Endometrium (tissue), 2 donors: ENCODE measurements around the gene EIF4EBP2.

Experiments used
- FAIRE-seq: peaks from 2 replicates; lab custom pipeline; 2012; peaks lifted over from hg19 to GRCh38; lab: Jason Lieb, UNC
- donor health status: control.
- donor health status: control.

Gene EIF4EBP2

DNA sequence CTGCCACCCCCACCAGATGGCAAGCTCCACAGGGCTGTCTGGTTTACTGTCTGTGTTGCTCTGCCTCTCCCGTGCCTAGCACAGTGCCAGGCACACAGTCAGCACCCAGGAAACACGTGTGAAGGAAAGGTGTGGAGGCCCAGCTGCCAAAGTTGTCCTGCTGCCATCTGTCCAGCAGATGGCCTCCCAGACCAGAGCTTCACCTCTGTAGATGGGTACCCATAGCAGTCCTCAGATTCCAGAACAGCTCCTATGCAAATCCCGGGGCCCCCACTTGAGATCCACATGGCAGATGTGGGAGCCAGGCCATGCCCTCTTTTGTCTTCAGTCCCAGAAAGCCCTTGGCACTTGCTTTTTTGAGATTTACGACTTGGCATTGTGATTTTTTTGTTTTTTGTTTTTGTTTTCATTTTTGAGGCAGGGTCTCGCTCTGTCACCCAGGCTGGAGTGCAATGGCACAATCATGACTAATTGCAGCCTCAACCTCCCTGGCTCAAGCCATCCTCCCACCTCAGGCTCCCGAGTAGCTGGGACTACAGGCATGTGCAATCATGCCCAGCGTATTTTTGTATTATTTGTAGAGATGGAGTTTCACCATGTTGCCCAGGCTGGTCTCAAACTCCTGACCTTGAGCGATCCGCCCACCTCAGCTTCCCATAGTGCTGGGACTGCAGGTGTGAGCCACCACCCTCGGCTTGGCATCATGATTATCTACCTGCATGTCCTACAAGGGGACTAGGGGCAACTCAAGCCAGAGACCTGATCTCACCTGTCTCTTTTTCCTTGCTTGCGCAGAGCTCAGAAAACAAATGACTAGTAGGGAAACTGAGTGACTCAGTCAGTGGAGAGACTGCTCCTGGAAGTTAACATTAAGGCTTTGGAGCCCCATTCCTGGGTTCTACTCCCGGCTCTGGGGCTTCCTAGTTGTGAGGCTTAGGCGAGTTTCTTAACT lies 57.7 kb downstream of the EIF4EBP2 start:
- FAIRE-seq = no peak

DNA sequence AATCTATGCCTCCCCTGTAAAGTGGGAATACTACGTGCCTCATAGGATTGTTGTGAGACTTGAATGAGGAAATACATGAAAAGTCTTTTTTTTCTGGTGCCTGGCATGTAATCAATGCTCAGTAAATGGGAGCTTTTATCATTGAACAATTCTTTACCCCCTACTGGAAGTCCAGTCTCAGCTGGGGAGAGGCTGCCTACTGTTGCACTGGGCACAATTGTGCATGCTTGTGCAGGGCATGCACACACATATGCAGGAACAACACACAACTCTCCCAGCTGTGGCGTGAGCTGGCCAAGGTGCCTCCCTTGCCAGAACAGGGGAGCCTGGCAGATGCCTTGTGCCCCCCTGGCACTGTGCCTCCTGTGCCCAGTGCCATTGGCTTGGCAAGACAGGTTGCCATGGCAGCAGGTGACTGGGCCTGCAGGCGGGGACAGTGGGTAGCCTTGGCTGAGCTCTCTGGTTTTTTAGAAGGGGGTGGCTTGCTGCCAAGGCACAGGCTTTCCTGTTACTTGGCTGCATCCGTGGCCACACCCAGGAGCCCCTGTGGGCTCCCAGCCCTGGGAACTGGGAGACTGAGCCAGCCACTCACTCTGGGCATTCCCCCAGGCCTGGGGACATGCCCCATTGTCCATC lies 58.5 kb downstream of the EIF4EBP2 start:
- FAIRE-seq = no peak

DNA sequence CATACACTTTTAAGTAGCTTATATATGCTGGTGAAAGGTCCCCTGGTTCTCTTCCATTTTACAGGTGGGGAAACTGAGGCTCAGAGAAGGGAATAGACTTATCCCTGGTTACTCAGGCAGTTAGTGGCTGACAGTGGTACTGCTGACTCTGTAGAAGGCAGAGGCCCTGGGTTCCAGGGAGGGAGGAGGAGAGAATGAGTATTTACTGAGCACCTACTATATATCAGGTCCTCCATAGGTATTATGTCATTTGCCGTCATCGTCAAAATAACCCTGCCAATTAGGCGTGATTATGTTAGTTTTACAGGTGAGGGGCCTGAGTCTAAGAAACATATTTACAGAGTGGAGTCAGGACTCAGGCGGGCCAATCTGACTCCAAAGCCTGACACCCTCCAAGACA lies 61.3 kb downstream of the EIF4EBP2 start:
- no peak for FAIRE-seq

DNA sequence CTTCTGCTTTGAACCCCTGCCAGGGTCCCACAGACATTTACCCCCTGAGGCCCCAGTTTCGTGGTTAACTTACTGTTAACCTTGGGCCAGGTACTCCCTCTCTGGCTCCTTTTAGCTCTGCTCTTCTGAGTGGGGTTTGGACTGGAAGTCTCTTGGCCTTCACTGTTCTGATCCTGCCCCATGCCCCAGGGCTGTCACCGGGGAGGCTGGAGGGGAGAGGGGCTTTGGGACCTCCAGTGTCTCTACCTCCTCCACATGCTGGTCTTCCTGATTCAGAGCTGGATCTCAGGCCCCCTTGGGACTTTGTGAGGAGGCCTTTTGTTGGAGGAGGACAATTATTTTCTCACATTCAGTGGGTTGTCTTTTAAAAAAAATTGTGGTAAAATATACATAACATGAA lies 61.9 kb downstream of the EIF4EBP2 start:
- FAIRE-seq = no peak

DNA sequence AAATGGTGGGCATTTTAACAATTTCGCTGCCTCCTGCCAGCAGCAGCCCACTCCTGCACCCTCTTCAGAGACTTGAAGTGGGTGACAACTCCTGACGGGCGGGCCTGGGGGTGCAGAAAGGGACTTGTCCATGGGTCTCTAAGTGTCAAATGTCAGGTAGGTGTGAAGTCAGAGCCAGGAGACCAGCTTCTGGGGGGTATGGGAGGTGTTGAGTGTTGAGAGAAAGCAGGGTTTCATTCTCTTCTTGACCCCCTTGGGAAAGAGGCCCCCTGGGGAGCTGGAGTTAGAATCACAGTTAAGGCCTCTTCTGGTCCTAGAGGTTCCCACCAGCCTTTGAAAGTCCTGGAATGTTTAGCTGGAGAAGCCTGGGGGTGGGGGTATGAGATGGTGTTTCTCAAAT lies 63.0 kb downstream of the EIF4EBP2 start:
- FAIRE-seq = no peak

DNA sequence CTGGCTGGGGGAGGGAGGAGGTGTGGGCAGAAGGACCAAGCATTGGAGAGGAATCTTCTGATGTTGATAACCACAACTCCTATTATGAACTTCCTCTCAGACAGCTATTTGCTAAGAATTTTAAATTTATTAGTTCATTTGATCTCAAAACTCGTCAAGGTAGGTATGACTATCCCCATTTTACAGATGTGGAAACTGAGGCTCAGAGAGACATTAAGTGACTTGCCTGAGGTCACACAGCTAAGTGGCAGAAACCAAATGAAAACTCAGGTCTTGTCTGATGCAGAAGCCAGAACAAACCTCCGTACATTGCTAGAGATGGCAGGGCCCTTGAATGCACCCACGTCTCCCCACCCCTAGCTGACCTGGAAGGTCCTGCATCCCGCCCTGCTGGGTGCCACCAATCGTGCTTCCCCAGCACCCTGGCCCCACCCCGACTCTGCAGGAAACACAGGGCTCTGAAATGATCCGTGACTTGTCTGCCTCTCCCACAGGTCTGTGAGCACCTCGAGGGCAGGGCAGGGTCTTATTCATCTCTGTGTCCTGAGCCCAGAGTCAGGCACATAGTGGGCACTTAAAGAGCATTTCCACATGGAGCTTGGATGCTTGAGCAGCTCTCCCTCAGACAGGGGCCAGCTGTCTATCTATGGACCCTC lies 69.0 kb downstream of the EIF4EBP2 start:
- no peak for FAIRE-seq

DNA sequence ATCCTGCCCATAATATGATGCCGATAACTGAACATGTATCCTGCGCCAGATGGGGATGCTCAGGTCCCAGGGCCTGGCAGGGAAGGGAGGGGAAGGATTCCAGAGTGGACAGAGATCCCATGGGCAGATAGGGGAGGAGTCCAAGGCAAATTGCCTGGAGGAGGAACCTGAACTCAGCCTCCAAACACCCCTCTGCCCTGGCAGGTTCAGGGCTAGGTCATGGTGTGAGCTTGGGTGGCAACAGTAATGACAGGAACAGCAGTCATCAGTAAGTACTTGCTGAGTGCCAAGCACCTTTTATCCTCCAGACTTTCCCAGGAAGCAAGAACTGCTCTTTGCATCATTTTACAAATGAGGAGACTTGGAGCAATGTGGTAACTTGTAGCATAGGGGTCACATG lies 70.8 kb downstream of the EIF4EBP2 start:
- no peak for FAIRE-seq

DNA sequence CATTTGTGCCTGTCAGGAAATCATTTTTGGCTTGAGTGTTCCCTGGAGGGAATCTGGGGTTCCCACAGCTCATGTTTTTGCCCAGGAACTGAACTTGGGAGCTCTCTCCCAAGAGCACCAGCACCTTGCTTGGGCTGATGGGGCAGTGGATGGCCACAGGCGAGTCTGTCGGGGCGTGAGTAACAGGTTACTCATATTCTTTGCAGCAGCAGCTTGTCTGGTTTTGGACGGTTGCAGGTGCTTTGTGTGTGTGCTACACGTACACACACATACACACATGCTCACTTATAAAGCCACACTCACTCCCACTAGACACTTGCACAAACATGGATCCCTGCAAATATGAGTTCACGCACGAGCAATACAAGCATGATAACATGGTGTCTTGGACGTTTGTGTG lies 71.7 kb downstream of the EIF4EBP2 start:
- FAIRE-seq = no peak

DNA sequence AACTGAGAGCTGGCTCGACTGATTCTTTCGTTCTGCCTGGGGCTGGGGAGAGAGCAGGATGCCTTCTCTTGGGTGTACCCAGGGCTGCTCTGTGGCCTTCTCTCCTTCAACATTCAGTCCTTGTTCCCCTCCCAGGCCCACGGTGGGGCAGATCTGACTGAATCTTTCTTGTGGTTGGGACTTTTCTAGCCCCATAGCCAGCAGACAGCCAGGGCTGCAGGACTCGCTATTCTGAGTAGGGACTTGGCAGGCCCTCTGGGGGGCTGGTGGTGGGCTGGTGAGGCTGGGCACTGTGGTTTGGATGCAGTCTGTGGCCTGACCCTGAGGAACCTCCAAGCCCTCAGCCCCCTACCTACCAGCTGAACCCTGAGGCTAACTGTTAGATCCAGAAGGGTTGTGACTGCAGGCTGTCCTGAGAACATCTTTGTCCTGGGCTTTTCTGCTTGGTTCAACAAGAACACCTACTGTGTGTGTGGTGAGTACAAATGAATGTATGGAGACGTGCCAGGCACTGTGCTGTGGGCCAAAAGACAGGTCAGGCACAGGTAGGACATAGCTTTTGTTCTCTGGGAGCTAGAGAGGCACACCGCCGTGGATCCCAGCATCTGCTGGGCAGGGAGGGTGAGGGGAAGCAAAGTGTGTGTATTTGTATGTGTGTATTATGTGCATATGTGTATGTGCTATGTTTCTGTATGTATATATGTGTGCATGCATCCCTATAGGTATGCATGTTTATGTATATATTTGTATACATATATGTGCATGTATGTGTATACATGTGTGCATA lies 72.5 kb downstream of the EIF4EBP2 start:
- FAIRE-seq = no peak

DNA sequence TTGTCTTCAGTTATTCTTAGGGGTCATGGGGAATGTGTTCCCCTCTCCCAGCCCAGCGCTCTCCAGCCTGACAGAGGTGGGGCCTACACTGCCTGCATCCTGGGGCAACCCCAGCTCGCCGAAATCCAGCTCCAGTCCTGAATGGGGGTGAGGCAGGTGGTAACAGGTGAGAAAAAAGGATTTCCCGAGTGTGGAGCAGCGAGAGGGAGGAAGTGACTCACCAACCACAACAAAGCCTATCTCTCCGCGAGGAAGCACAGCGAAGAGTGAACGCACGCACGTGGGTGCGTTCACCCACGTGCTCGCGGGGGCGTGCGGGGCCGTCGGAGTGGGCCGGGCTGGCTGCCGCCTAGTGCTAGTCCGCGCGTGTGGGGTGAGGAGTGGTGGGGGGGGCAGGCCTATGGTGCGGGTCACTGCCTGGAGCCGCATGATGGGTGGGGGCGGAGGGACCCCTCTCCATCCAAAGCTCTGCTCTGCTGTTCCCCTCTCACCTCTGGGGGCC lies 73.8 kb downstream of the EIF4EBP2 start:
- FAIRE-seq = no peak
